Activated CD8-positive, alpha-beta memory T cell treated with anti-CD3 and anti-CD28 coated beads, Interleukin-2, amount 50 U/mL, for 48 hours (primary cell): ENCODE data around the gene SPG11.
A peak's percentile ranks its signal among the peaks of the same experiment; 100 is the strongest.
"Not testable (repeated sequence)": the region's sequence is repeated elsewhere in the genome, so short reads cannot be mapped to it uniquely, and the experiment has no call there.

Experiments
- DNase-seq: peaks from one replicate; pipeline ENCODE4 v3.0.0-alpha.2; 2020

SPG11 gene

GRCh38 chr15:44663410-44664308 is at the start of gene SPG11:
Gene SPG11 (minus strand): TSS chr15:44663662. CDS start chr15:44663647, 15 bp downstream.
- DNase-seq = peak; percentile 96

GRCh38 chr15:44712346-44713005 is 49.0 kb upstream of the SPG11 start:
- DNase-seq = peak; percentile 79

GRCh38 chr15:44711743-44712345 is 48.4 kb upstream of the SPG11 start:
- peak; percentile 86 for DNase-seq

- peak; percentile 99 for DNase-seq
Observed at GRCh38 chr15:44711096-44711742, 47.8 kb upstream of the SPG11 start, which contains the start of the genes B2M and PATL2. Gene B2M (plus strand): TSS chr15:44711517. CDS start chr15:44711547, 30 bp downstream. Gene PATL2 (minus strand): TSS chr15:44711323. CDS start chr15:44676490, 34,833 bp downstream.

GRCh38 chr15:44710236-44711095 is 47.0 kb upstream of the SPG11 start:
- DNase-seq = no peak

GRCh38 chr15:44706946-44707636 is 43.6 kb upstream of the SPG11 start:
- no peak for DNase-seq

GRCh38 chr15:44706401-44706800 is 42.9 kb upstream of the SPG11 start:
- no peak for DNase-seq

- no peak for DNase-seq
Observed at GRCh38 chr15:44705986-44706385, 42.5 kb upstream of the SPG11 start.

GRCh38 chr15:44700676-44701075 is 37.2 kb upstream of the SPG11 start:
- not testable (repeated sequence) for DNase-seq

- DNase-seq = no peak
Observed at GRCh38 chr15:44698641-44699040, 35.2 kb upstream of the SPG11 start.

GRCh38 chr15:44697014-44697413 is 33.6 kb upstream of the SPG11 start:
- DNase-seq = no peak

GRCh38 chr15:44695294-44695693 is 31.8 kb upstream of the SPG11 start:
- DNase-seq = no peak

GRCh38 chr15:44694416-44694815 is 31.0 kb upstream of the SPG11 start:
- no peak for DNase-seq

GRCh38 chr15:44692659-44693058 is 29.2 kb upstream of the SPG11 start:
- no peak for DNase-seq

GRCh38 chr15:44690245-44690644 is 26.8 kb upstream of the SPG11 start:
- not testable (repeated sequence) for DNase-seq

- DNase-seq = not testable (repeated sequence)
Observed at GRCh38 chr15:44689318-44689717, 25.9 kb upstream of the SPG11 start.

GRCh38 chr15:44682809-44683682 is 19.6 kb upstream of the SPG11 start:
- DNase-seq = peak; percentile 83

- no peak for DNase-seq
Observed at GRCh38 chr15:44682211-44682610, 18.7 kb upstream of the SPG11 start.

- peak; percentile 74 for DNase-seq
Observed at GRCh38 chr15:44676676-44677075, 13.2 kb upstream of the SPG11 start.

- DNase-seq = no peak
Observed at GRCh38 chr15:44675911-44676310, 12.4 kb upstream of the SPG11 start.
